MM.1S (cell line): Measurements from ENCODE around the gene PCLAF.

Experiments used
- DNase-seq: peaks from one replicate; pipeline ENCODE4 v3.0.0-alpha.2; 2015
- H2AFZ ChIP-seq: fragments of 300-600 bp; sonication (generic); 2 replicates; pipeline ENCODE4 v1.6.0; 2016; ENCODE audit warnings: antibody characterized with exemption, low read length
- H3F3A ChIP-seq: fragments of 300-600 bp; sonication (generic); 2 replicates; pipeline ENCODE4 v1.6.1; 2016; ENCODE audit warnings: mild to moderate bottlenecking, antibody characterized with exemption, low read length, moderate library complexity, mixed read lengths; ENCODE audit not compliant: insufficient read depth
- H3K27ac ChIP-seq: fragments of 300-600 bp; sonication (generic); 2 replicates; pipeline ENCODE4 v1.5.1; 2016; ENCODE audit warnings: mild to moderate bottlenecking, low read length
- H3K27me3 ChIP-seq: fragments of 300-600 bp; sonication (generic); replicated peaks from 2 replicates; pipeline ENCODE4 v1.6.0; 2016; ENCODE audit warnings: low read length; ENCODE audit not compliant: insufficient read depth
- H3K36me3 ChIP-seq: fragments of 300-600 bp; sonication (generic); replicated peaks from 2 replicates; pipeline ENCODE4 v1.6.1; 2016; ENCODE audit warnings: mild to moderate bottlenecking, low read length, mixed read lengths; ENCODE audit not compliant: insufficient read depth
- H3K4me1 ChIP-seq: fragments of 300-600 bp; sonication (generic); 2 replicates; pipeline ENCODE4 v1.6.1; 2016; ENCODE audit warnings: low read length, mixed read lengths
- H3K4me2 ChIP-seq: fragments of 300-600 bp; sonication (generic); 2 replicates; pipeline ENCODE4 v1.6.0; 2016; ENCODE audit warnings: low read depth, low read length
- H3K4me3 ChIP-seq: fragments of 300-600 bp; sonication (generic); 2 replicates; pipeline ENCODE4 v1.5.1; 2016; ENCODE audit warnings: low read length, mixed read lengths
- H3K79me2 ChIP-seq: fragments of 300-600 bp; sonication (generic); 2 replicates; pipeline ENCODE4 v1.6.1; 2016; ENCODE audit warnings: mixed run types, low read length, mixed read lengths
- H3K9ac ChIP-seq: fragments of 300-600 bp; sonication (generic); 2 replicates; pipeline ENCODE4 v1.6.1; 2016; ENCODE audit warnings: low read length, mixed read lengths
- H3K9me2 ChIP-seq: fragments of 300-600 bp; sonication (generic); replicated peaks from 2 replicates; pipeline ENCODE4 v1.6.1; 2016; ENCODE audit warnings: mild to moderate bottlenecking, low read length, mixed read lengths; ENCODE audit not compliant: insufficient read depth
- H3K9me3 ChIP-seq: fragments of 300-600 bp; sonication (generic); replicated peaks from 2 replicates; pipeline ENCODE4 v1.6.1; 2016; ENCODE audit warnings: mild to moderate bottlenecking, low read length, mixed read lengths; ENCODE audit not compliant: insufficient read depth
- H4K20me1 ChIP-seq: fragments of 300-600 bp; sonication (generic); 2 replicates; pipeline ENCODE4 v1.6.1; 2016; ENCODE audit warnings: mild to moderate bottlenecking, low read length, moderate library complexity, mixed read lengths; ENCODE audit not compliant: insufficient read depth
- CTCF ChIP-seq: fragments of 300-600 bp; sonication (generic); IDR thresholded peaks from 2 replicates; pipeline ENCODE4 v1.5.1; 2016; ENCODE audit warnings: antibody characterized with exemption, low read length, mixed read lengths
- EZH2 ChIP-seq: fragments of 300-600 bp; sonication (generic); optimal IDR thresholded peaks from 2 replicates; pipeline ENCODE3; 2017; ENCODE audit warnings: low read depth, mild to moderate bottlenecking, antibody characterized with exemption, low read length, mixed read lengths
- EZH2phosphoT487 ChIP-seq: fragments of 300-600 bp; sonication (generic); IDR thresholded peaks from 2 replicates; pipeline ENCODE4 v1.6.1; 2018; ENCODE audit warnings: antibody characterized with exemption, low read length

PCLAF gene

GRCh38 chr15:64422697-64423096 is 41.5 kb upstream of the PCLAF start:
- H2AFZ ChIP-seq: no peak overlapping the region
- DNase-seq: no peak
- H3K36me3 ChIP-seq: no peaks in the 10 kb centered on the region
- H3F3A ChIP-seq: no peaks in the 10 kb centered on the region
- H3K9me2 ChIP-seq: no peaks in the 10 kb centered on the region
- H3K9me3 ChIP-seq: no peaks in the 10 kb centered on the region
- H3K4me1 ChIP-seq: no peaks in the 10 kb centered on the region
- H3K4me3 ChIP-seq: no peak overlapping the region
- H3K4me2 ChIP-seq: no peak overlapping the region
- no peak for TF ChIP-seq CTCF
- no peak for TF ChIP-seq EZH2
- TF ChIP-seq EZH2phosphoT487: no peak
- H3K27me3 ChIP-seq: no peaks in the 10 kb centered on the region
- H4K20me1 ChIP-seq: no peaks in the 10 kb centered on the region
- H3K79me2 ChIP-seq: no peaks in the 10 kb centered on the region
- no peak overlapping the region for H3K27ac ChIP-seq
- H3K9ac ChIP-seq: no peak overlapping the region

DNA sequence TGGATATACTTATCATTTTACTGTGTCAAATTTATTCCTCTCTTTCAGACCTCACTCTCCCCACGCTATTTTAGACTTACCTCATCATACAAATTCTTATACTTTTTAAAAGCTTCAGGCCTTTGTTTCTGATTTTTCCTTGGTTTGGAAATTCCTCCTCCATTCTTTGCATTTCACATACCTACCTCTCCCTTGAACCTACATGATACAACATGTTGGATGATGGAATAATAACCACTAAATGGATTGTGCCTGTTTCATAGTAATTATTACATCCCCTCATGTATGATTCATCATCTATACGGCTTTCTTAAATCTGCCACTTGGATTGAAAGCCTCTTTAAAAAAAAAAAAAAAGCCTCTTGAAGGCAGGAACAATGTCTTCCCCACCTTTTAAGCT is 31.0 kb upstream of the PCLAF start:
- Histone ChIP-seq H3F3A (no peaks in the 10 kb centered on the region), H3K4me3 (no peak overlapping the region), H3K36me3 (0 out of 2 replicates have a peak, but pooled peaks cover 3% of the 10 kb centered on the region), H3K27ac (no peak overlapping the region), H3K4me1 (no peaks in the 10 kb centered on the region), H2AFZ (no peak overlapping the region), H3K9me3 (no peaks in the 10 kb centered on the region), H4K20me1 (no peaks in the 10 kb centered on the region), H3K27me3 (no peaks in the 10 kb centered on the region), H3K4me2 (no peak overlapping the region), H3K9ac (no peak overlapping the region), H3K9me2 (no peaks in the 10 kb centered on the region), H3K79me2 (no peaks in the 10 kb centered on the region)
- no peak for DNase-seq
- TF ChIP-seq CTCF (no peak), EZH2 (no peak), EZH2phosphoT487 (no peak)

DNA sequence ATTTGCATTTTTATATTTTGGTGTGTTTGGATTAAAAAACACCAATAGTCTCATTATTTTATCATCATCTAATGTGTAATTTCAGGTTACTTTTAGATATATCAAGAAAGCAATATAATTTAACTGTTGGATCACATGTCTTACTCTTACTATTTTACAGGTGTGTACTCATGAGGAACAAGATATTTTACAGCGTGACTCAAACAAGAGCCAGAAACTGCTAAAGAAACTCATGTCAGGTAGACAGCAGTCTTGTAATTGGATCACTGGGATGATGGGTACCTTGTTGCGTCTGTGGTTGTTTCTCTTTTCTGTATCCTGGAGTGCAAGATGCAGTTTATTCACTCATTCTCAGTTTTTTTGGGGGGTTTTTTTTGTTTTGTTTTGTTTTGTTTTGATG is 19.3 kb upstream of the PCLAF start:
- Histone ChIP-seq H3K36me3 (peaks cover 5% of the 10 kb centered on the region; the same call in 1 of the 2 replicates), H3K27me3 (no peaks in the 10 kb centered on the region)

More for the DNA sequence above, 19.3 kb upstream of the PCLAF start:
- H4K20me1 ChIP-seq: no peaks in the 10 kb centered on the region
- no peaks in the 10 kb centered on the region for H3K9me2 ChIP-seq
- TF ChIP-seq EZH2 (no peak), CTCF (no peak), EZH2phosphoT487 (no peak)
- no peaks in the 10 kb centered on the region for H3K9me3 ChIP-seq
- H3K79me2 ChIP-seq: no peaks in the 10 kb centered on the region
- H3F3A ChIP-seq: no peaks in the 10 kb centered on the region
- H3K4me1 ChIP-seq: no peaks in the 10 kb centered on the region
- no peak overlapping the region for H2AFZ ChIP-seq
- no peak overlapping the region for H3K4me3 ChIP-seq
- H3K9ac ChIP-seq: no peak overlapping the region
- no peak overlapping the region for H3K4me2 ChIP-seq
- no peak overlapping the region for H3K27ac ChIP-seq
- no peak for DNase-seq
